K562 (cell line): Measurements from ENCODE around the gene CAMSAP3. TPM values are rescaled to one million over a fixed set of nuclear protein-coding genes. Genes with fewer than 3 reads are reported as not detected.

ENCODE experiments used
- ELF2 ChIP-seq: fragments of 250-450 bp; sonication (Bioruptor Pico); IDR thresholded peaks from 2 replicates; pipeline ENCODE4 v1.5.0; 2021; ENCODE audit warnings: mild to moderate bottlenecking
- FOXP4 ChIP-seq: sonication (generic); formaldehyde crosslinking; IDR thresholded peaks from 2 replicates; pipeline ENCODE4 v1.8.0; 2022; ENCODE audit warnings: mild to moderate bottlenecking, missing genetic modification reagents, borderline replicate concordance
- HDAC6 ChIP-seq: IDR thresholded peaks from 2 replicates; pipeline ENCODE4 v1.6.1; 2012; ENCODE audit warnings: low read depth, mild to moderate bottlenecking, control low read depth, inconsistent platforms, low read length, moderate library complexity
- KLF13 ChIP-seq: fragments of 450-650 bp; IDR thresholded peaks from 2 replicates; pipeline ENCODE4 v1.6.1; 2016; ENCODE audit warnings: missing genetic modification characterization, low read depth, mild to moderate bottlenecking, missing compliant biosample characterization, moderate library complexity, borderline replicate concordance
- NCOA4 ChIP-seq: fragments of 450-650 bp; IDR thresholded peaks from 2 replicates; pipeline ENCODE4 v1.6.1; 2018; ENCODE audit warnings: mild to moderate bottlenecking; ENCODE audit not compliant: partially characterized antibody
- NR2C1 ChIP-seq, 2 experiments: fragments of 450-650 bp; IDR thresholded peaks; 2 replicates each; pipeline ENCODE4 v1.6.1; 2017; ENCODE audit warnings: mild to moderate bottlenecking in 2 of 2, antibody characterized with exemption in 1 of 2, inconsistent platforms in 1 of 2, missing compliant biosample characterization in 1 of 2, missing genetic modification characterization in 1 of 2
- PATZ1 ChIP-seq: fragments of 250-450 bp; sonication (Bioruptor Pico); IDR thresholded peaks from 2 replicates; pipeline ENCODE4 v1.5.0; 2020; ENCODE audit warnings: mild to moderate bottlenecking, borderline replicate concordance
- RBM15 ChIP-seq: fragments of 200-400 bp; formaldehyde crosslinking; IDR thresholded peaks from 2 replicates; pipeline ENCODE4 v1.6.1; 2018; ENCODE audit warnings: mild to moderate bottlenecking, low read length, moderate library complexity; ENCODE audit not compliant: insufficient read depth
- RBM17 ChIP-seq: fragments of 200-400 bp; formaldehyde crosslinking; IDR thresholded peaks from 2 replicates; pipeline ENCODE4 v1.6.1; 2017; ENCODE audit warnings: low read depth, mild to moderate bottlenecking, low read length, borderline replicate concordance
- RUNX1 ChIP-seq: sonication (generic); IDR thresholded peaks from 2 replicates; pipeline ENCODE4 v1.6.1; 2016; ENCODE audit warnings: antibody characterized with exemption, low read depth
- STAT5A ChIP-seq: IDR thresholded peaks from 2 replicates; pipeline ENCODE4 v1.6.1; 2012; ENCODE audit warnings: low read length, inconsistent platforms, borderline replicate concordance
- ZBTB40 ChIP-seq, 2 experiments: fragments of 450-650 bp in 1 of 2; sonication (generic) in 1 of 2; formaldehyde crosslinking in 1 of 2; IDR thresholded peaks; 2 replicates each; pipeline versions ENCODE4 v1.7.1 to v1.9.0; 2016 to 2022; ENCODE audit warnings: inconsistent platforms in 1 of 2, mild to moderate bottlenecking in 1 of 2, missing genetic modification reagents in 1 of 2
- ZFP36 ChIP-seq: fragments of 150-350 bp; IDR thresholded peaks from 2 replicates; pipeline ENCODE4 v1.6.1; 2018; ENCODE audit warnings: low read length, low read depth; ENCODE audit not compliant: partially characterized antibody
- ZNF785 ChIP-seq: fragments of 250-450 bp; sonication (Bioruptor Pico); IDR thresholded peaks from 2 replicates; pipeline ENCODE4 v1.4.0; 2020; ENCODE audit warnings: mild to moderate bottlenecking
- polyA plus RNA-seq, 8 experiments: library from polyadenylated mRNA; depleted of rRNA in 4 of 8; stranded (reverse) in 5 of 8; unstranded in 3 of 8; fragments of >200 nt; fragmentation: Nextera tagmentation in 2 of 8; fragmentation: Illumina TruSeq in 1 of 8; extraction: Ambion mirVana in 2 of 8; extraction: Trizol in 1 of 8; gene quantifications; 2 replicates each; pipeline versions ENCODE4 v1.2.1 to v1.2.3, GENCODE V29; 2011 to 2014; ENCODE audit warnings: inconsistent platforms in 1 of 8, missing spikeins in 1 of 8
- total RNA-seq, 7 experiments: library from RNA; depleted of rRNA in 6 of 7; stranded (reverse); fragments of >200 nt in 6 of 7; fragmentation: Illumina TruSeq in 2 of 7; extraction: Trizol in 2 of 7; gene quantifications; 2 replicates each; pipeline versions ENCODE4 v1.2.1 to v1.2.3, GENCODE V29; 2011 to 2021; ENCODE audit warnings: low replicate concordance in 1 of 7

The CAMSAP3 gene
- total and polyA plus RNA-seq, 9 of the 15 experiments (the other 6 are each of a cell fraction or from before 2014, with no cell fraction given): 0.01 to 0.89 (median 0.22) TPM; not detected in 1

GRCh38 chr19:7652061-7652641 lies 56.5 kb downstream of the CAMSAP3 start (continued):
- TF ChIP-seq ZBTB40 (IDR thresholded peaks at IDR 0.05): peak; percentile 52
- TF ChIP-seq ZBTB40 (CRISPR knock-in tag; IDR thresholded peaks at IDR 0.05): no peak
- TF ChIP-seq HDAC6: no peak
- no peak for TF ChIP-seq RBM15
- no peak for TF ChIP-seq NCOA4
- no peak for TF ChIP-seq ZNF785 (CRISPR knock-in tag)
- TF ChIP-seq KLF13 (tag): no peak
- no peak for TF ChIP-seq PATZ1 (CRISPR knock-in tag)
- no peak for TF ChIP-seq RUNX1
- no peak; the same call in 1 of the 2 replicates for TF ChIP-seq FOXP4 (CRISPR knock-in tag)
- TF ChIP-seq ELF2 (CRISPR knock-in tag): no peak
- no peak for TF ChIP-seq STAT5A
- peak; percentile 4 for TF ChIP-seq ZFP36
- TF ChIP-seq NR2C1 (IDR thresholded peaks at IDR 0.05): peak; percentile 89
- peak; percentile 94 for TF ChIP-seq NR2C1 (tag; IDR thresholded peaks at IDR 0.05)
- no peak for TF ChIP-seq RBM17
